Measurements from ENCODE around the gene HLCS.

HLCS gene

DNA sequence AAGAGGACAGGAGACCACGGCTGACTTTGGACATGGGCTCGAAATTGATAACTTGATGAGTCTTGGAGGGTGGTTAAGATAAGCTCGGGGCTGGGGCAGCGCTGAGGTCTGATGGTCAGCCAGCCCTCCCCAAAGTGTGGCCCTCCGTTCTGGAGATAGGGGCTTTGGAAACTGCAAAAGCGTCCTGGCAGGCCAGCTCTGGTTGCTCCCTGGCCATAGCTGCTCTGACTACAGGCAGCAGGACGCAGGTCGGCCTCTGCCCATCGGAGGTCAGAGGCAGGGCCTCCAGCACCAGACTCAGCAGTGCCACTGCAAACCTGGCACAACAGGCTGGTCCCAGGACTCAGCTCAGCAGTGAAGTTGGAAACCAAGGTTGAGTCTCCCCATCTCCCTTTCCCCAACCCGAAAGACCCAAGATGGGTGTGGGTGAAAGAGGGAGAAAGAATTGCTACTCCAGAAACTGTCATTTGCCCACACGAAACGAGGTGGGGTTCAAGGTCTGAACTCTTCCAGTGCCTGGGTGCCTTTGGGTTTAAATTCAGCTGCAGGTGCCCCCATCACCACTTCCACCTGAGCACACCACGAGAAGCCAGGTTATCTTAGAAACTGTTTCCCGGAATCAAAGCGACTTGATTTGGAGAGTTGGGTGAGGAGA is 262.7 kb downstream of the HLCS start:
- Histone ChIP-seq H3K79me1 (ENCODE audit: low read depth, low read length) (peaks cover 1% of the 10 kb centered on the region), H3K4me3 (ENCODE audit: low read length in 2 of 2) (no peak overlapping the region), H3K9ac (ENCODE audit: low read depth, low read length, poor library complexity) (no peak overlapping the region), H2BK12ac (ENCODE audit: low read length) (no peak overlapping the region), H2AK5ac (ENCODE audit: low read depth, low read length) (no peak overlapping the region), H4K91ac (ENCODE audit: low read depth, low read length, poor library complexity) (no peak overlapping the region), H2BK120ac (ENCODE audit: low read depth, low read length) (no peak overlapping the region), H3K18ac (ENCODE audit: low read length) (peak overlapping the region; percentile 11), H3K27ac (replicated peaks; ENCODE audit: low read length) (no peak overlapping the region), H3K36me3 (replicated peaks in 1 of 2; ENCODE audit: control insufficient read depth in 2 of 2, insufficient read depth in 2 of 2, low read length in 2 of 2) (no peaks in the 10 kb centered on the region), H2BK5ac (ENCODE audit: low read length) (no peak overlapping the region), H4K8ac (ENCODE audit: low read depth, low read length) (no peak overlapping the region), H3K4ac (ENCODE audit: low read length) (no peak overlapping the region), H3K23ac (ENCODE audit: low read depth, low read length, poor library complexity) (no peak overlapping the region), H2BK15ac (ENCODE audit: low read length) (no peak overlapping the region), H3K4me2 (ENCODE audit: insufficient read depth, low read length, poor library complexity, severe bottlenecking) (no peak overlapping the region), H3K4me1 (ENCODE audit: control insufficient read depth in 2 of 2, insufficient read depth in 1 of 2, low read depth in 1 of 2, low read length in 2 of 2) (peaks cover 8 to 30% of the 10 kb centered on the region in 2 donors), H3K9me3 (replicated peaks in 1 of 2; ENCODE audit: control insufficient read depth in 2 of 2, insufficient read depth in 1 of 2, low read depth in 1 of 2, low read length in 2 of 2) (peaks cover 0 to 3% of the 10 kb centered on the region in 2 donors), H3K14ac (ENCODE audit: low read length) (peak overlapping the region; percentile 15), H2AFZ (ENCODE audit: low read length) (no peak overlapping the region), H3K27me3 (ENCODE audit: control insufficient read depth in 3 of 3, insufficient read depth in 3 of 3, low read depth in 1 of 3, low read length in 3 of 3) (peaks cover 91 to 99% (median 98%) of the 10 kb centered on the region in 3 experiments)
- DNase-seq (ENCODE audit: low spot score), result no peak
- no CpG with 5 or more reads among the region's 15 CpGs for WGBS, 2 donors (ENCODE audit: extremely low coverage in 2 of 2, insufficient read length in 2 of 2, insufficient replicate concordance in 1 of 2)

DNA sequence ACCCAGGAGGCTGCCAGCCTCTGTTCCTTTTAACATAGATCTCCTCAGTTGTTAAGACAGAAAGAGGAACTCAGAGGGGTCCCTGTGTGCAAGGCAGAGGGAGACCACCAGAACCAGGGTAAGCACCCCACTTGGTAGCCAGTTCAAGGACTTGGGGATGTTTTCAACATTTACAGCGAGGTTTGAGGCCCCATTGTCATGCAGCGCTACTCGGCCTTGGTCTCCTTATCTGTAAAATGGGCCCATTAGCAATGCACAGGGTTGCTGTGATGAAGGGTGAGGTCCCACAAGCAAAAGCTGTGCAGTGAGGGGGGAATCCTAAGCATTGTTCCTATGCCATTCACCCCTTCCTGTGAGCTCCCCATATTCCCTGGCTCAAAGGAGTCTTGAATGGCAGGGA is 263.3 kb downstream of the HLCS start:
- H3K9ac ChIP-seq (ENCODE audit: low read depth, low read length, poor library complexity), result no peak overlapping the region
- no peak overlapping the region for H2BK12ac ChIP-seq (ENCODE audit: low read length)
- no peak overlapping the region for H3K4ac ChIP-seq (ENCODE audit: low read length)
- H2BK15ac ChIP-seq (ENCODE audit: low read length), result no peak overlapping the region
- no peak overlapping the region for H4K8ac ChIP-seq (ENCODE audit: low read depth, low read length)
- no peak overlapping the region for H2BK5ac ChIP-seq (ENCODE audit: low read length)
- no CpG with 5 or more reads among the region's 3 CpGs for WGBS, 2 donors (ENCODE audit: extremely low coverage in 2 of 2, insufficient read length in 2 of 2, insufficient replicate concordance in 1 of 2)
- H3K36me3 ChIP-seq (replicated peaks in 1 of 2; ENCODE audit: control insufficient read depth in 2 of 2, insufficient read depth in 2 of 2, low read length in 2 of 2), result no peaks in the 10 kb centered on the region
- H3K79me1 ChIP-seq (ENCODE audit: low read depth, low read length), result peaks cover 1% of the 10 kb centered on the region
- H3K18ac ChIP-seq (ENCODE audit: low read length), result no peak overlapping the region
- no peak overlapping the region for H3K27ac ChIP-seq (replicated peaks; ENCODE audit: low read length)
- no peak overlapping the region for H3K4me3 ChIP-seq (ENCODE audit: low read length in 2 of 2)
- H3K27me3 ChIP-seq (ENCODE audit: control insufficient read depth in 3 of 3, insufficient read depth in 3 of 3, low read depth in 1 of 3, low read length in 3 of 3), result peaks cover 91 to 99% (median 98%) of the 10 kb centered on the region in 3 experiments
- H3K9me3 ChIP-seq (replicated peaks in 1 of 2; ENCODE audit: control insufficient read depth in 2 of 2, insufficient read depth in 1 of 2, low read depth in 1 of 2, low read length in 2 of 2), result peaks cover 0 to 3% of the 10 kb centered on the region in 2 donors
- no peak overlapping the region for H3K4me2 ChIP-seq (ENCODE audit: insufficient read depth, low read length, poor library complexity, severe bottlenecking)
- no peak overlapping the region for H3K23ac ChIP-seq (ENCODE audit: low read depth, low read length, poor library complexity)
- no peak overlapping the region for H2AFZ ChIP-seq (ENCODE audit: low read length)
- H4K91ac ChIP-seq (ENCODE audit: low read depth, low read length, poor library complexity), result no peak overlapping the region
- H3K4me1 ChIP-seq (ENCODE audit: control insufficient read depth in 2 of 2, insufficient read depth in 1 of 2, low read depth in 1 of 2, low read length in 2 of 2), result peaks cover 6 to 29% of the 10 kb centered on the region in 2 donors
- no peak for DNase-seq (ENCODE audit: low spot score)
- no peak overlapping the region for H2AK5ac ChIP-seq (ENCODE audit: low read depth, low read length)
- H2BK120ac ChIP-seq (ENCODE audit: low read depth, low read length), result no peak overlapping the region
- no peak overlapping the region for H3K14ac ChIP-seq (ENCODE audit: low read length)

DNA sequence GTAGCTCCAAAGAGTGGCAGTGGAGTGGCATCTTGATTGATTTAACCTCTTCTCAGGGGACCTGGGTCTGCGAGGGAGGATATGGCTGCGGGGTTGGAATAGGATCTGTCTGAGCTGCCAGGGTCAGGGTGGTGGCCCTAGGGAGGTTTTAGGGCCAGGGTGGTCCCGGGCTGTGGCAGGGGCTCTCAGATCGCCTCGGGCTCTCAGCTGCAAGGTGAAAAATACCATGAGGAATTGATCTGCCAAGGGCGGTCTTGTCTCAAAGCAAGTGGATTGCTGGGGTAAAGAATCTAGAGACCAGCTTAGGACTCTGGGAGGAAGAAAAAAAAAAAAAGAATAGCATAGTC is 263.9 kb downstream of the HLCS start:
- H3K27ac ChIP-seq (replicated peaks; ENCODE audit: low read length), result no peak overlapping the region
- H3K14ac ChIP-seq (ENCODE audit: low read length), result no peak overlapping the region
- H3K9ac ChIP-seq (ENCODE audit: low read depth, low read length, poor library complexity), result no peak overlapping the region
- no peak overlapping the region for H2BK12ac ChIP-seq (ENCODE audit: low read length)
- H2AK5ac ChIP-seq (ENCODE audit: low read depth, low read length), result peak overlapping the region; percentile 13
- no peaks in the 10 kb centered on the region for H3K36me3 ChIP-seq (replicated peaks in 1 of 2; ENCODE audit: control insufficient read depth in 2 of 2, insufficient read depth in 2 of 2, low read length in 2 of 2)
- no peak overlapping the region for H2BK5ac ChIP-seq (ENCODE audit: low read length)
- H3K9me3 ChIP-seq (replicated peaks in 1 of 2; ENCODE audit: control insufficient read depth in 2 of 2, insufficient read depth in 1 of 2, low read depth in 1 of 2, low read length in 2 of 2), result peaks cover 0 to 3% of the 10 kb centered on the region in 2 donors
- DNase-seq (ENCODE audit: low spot score), result no peak
- no peak overlapping the region for H2AFZ ChIP-seq (ENCODE audit: low read length)
- WGBS, 2 donors (ENCODE audit: extremely low coverage in 2 of 2, insufficient read length in 2 of 2, insufficient replicate concordance in 1 of 2), result no CpG with 5 or more reads among the region's 6 CpGs
- no peak overlapping the region for H3K4me3 ChIP-seq (ENCODE audit: low read length in 2 of 2)
- no peak overlapping the region for H4K91ac ChIP-seq (ENCODE audit: low read depth, low read length, poor library complexity)
- peaks cover 3% of the 10 kb centered on the region for H3K79me1 ChIP-seq (ENCODE audit: low read depth, low read length)
- H4K8ac ChIP-seq (ENCODE audit: low read depth, low read length), result no peak overlapping the region
- H3K23ac ChIP-seq (ENCODE audit: low read depth, low read length, poor library complexity), result no peak overlapping the region
- peaks cover 5 to 27% of the 10 kb centered on the region in 2 donors for H3K4me1 ChIP-seq (ENCODE audit: control insufficient read depth in 2 of 2, insufficient read depth in 1 of 2, low read depth in 1 of 2, low read length in 2 of 2)
- no peak overlapping the region for H2BK120ac ChIP-seq (ENCODE audit: low read depth, low read length)
- no peak overlapping the region for H2BK15ac ChIP-seq (ENCODE audit: low read length)
- H3K27me3 ChIP-seq (ENCODE audit: control insufficient read depth in 3 of 3, insufficient read depth in 3 of 3, low read depth in 1 of 3, low read length in 3 of 3), result peaks cover 91 to 99% (median 98%) of the 10 kb centered on the region in 3 experiments
- H3K18ac ChIP-seq (ENCODE audit: low read length), result no peak overlapping the region
- no peak overlapping the region for H3K4me2 ChIP-seq (ENCODE audit: insufficient read depth, low read length, poor library complexity, severe bottlenecking)
- no peak overlapping the region for H3K4ac ChIP-seq (ENCODE audit: low read length)

DNA sequence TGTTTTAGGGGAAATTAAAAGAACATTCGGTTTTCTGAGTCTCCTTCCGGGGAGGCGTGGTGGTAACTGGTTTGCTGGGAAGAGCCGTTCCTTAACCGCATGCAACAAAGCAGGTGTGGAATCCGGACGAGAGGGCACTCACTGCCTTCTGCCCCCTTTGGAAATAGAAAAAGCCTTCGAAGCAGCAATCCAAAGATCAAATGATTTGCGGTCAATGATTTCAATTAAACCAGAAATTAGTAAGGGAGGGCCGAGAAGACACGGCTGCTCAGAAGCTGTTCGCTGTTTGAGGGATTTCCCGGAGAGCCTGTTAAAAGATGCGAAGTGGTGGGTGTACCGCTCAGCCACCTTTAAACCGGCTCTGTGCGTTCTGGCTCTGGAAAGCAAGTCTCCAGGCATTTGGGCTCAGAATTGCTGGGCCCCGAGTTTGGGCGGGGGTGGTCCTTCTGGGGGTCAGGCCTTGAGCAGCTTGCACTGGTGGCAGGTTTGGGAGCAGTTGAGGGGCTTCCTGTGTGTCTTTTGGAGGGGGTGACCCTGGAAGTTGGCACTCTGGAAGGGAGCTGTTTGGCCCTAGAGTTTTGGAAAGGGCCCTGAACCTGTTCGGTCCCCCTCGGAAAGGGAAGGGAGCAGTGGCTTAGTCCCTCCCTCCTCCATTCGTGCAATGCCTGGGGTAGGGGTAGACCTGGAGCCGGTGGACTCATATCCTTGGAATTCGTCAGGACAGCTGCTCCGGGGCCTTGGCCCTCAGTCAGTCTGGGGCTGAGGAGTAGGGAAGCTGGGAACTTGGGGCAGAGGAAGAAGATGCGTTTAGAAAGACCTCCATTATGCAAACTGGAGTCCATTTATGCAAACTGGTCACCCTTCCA is 264.5 kb downstream of the HLCS start:
- peak overlapping the region; percentile 35 for H3K18ac ChIP-seq (ENCODE audit: low read length)
- no peak overlapping the region for H2BK5ac ChIP-seq (ENCODE audit: low read length)
- DNase-seq (ENCODE audit: low spot score), result no peak
- no peak overlapping the region for H2BK12ac ChIP-seq (ENCODE audit: low read length)
- H3K4me2 ChIP-seq (ENCODE audit: insufficient read depth, low read length, poor library complexity, severe bottlenecking), result no peak overlapping the region
- peak overlapping the region; percentile 13 for H2AK5ac ChIP-seq (ENCODE audit: low read depth, low read length)
- no peak overlapping the region for H3K23ac ChIP-seq (ENCODE audit: low read depth, low read length, poor library complexity)
- H3K27me3 ChIP-seq (ENCODE audit: control insufficient read depth in 3 of 3, insufficient read depth in 3 of 3, low read depth in 1 of 3, low read length in 3 of 3), result peaks cover 92 to 99% (median 98%) of the 10 kb centered on the region in 3 experiments
- WGBS, 2 donors (ENCODE audit: extremely low coverage in 2 of 2, insufficient read length in 2 of 2, insufficient replicate concordance in 1 of 2), result no CpG with 5 or more reads among the region's 26 CpGs
- no peak overlapping the region for H3K4ac ChIP-seq (ENCODE audit: low read length)
- peaks cover 6 to 25% of the 10 kb centered on the region in 2 donors for H3K4me1 ChIP-seq (ENCODE audit: control insufficient read depth in 2 of 2, insufficient read depth in 1 of 2, low read depth in 1 of 2, low read length in 2 of 2)
- peaks cover 3% of the 10 kb centered on the region for H3K79me1 ChIP-seq (ENCODE audit: low read depth, low read length)
- H4K8ac ChIP-seq (ENCODE audit: low read depth, low read length), result no peak overlapping the region
- H3K9ac ChIP-seq (ENCODE audit: low read depth, low read length, poor library complexity), result no peak overlapping the region
- no peak overlapping the region for H3K4me3 ChIP-seq (ENCODE audit: low read length in 2 of 2)
- peak overlapping the region; percentile 46 for H2BK15ac ChIP-seq (ENCODE audit: low read length)
- no peak overlapping the region for H4K91ac ChIP-seq (ENCODE audit: low read depth, low read length, poor library complexity)
- H3K27ac ChIP-seq (replicated peaks; ENCODE audit: low read length), result no peak overlapping the region
- no peak overlapping the region for H2BK120ac ChIP-seq (ENCODE audit: low read depth, low read length)
- peak overlapping the region; percentile 92 for H2AFZ ChIP-seq (ENCODE audit: low read length)
- H3K9me3 ChIP-seq (replicated peaks in 1 of 2; ENCODE audit: control insufficient read depth in 2 of 2, insufficient read depth in 1 of 2, low read depth in 1 of 2, low read length in 2 of 2), result peaks cover 0 to 3% of the 10 kb centered on the region in 2 donors
- no peaks in the 10 kb centered on the region for H3K36me3 ChIP-seq (replicated peaks in 1 of 2; ENCODE audit: control insufficient read depth in 2 of 2, insufficient read depth in 2 of 2, low read length in 2 of 2)
- no peak overlapping the region for H3K14ac ChIP-seq (ENCODE audit: low read length)

All from neuronal stem cell (in vitro differentiated cells).